ENCODE measurements around the gene TTC39A.

Gene TTC39A

GRCh38 chr1:51329443-51330325, 678 bp downstream of the TTC39A start:
- TF ChIP-seq, protein P1, sequence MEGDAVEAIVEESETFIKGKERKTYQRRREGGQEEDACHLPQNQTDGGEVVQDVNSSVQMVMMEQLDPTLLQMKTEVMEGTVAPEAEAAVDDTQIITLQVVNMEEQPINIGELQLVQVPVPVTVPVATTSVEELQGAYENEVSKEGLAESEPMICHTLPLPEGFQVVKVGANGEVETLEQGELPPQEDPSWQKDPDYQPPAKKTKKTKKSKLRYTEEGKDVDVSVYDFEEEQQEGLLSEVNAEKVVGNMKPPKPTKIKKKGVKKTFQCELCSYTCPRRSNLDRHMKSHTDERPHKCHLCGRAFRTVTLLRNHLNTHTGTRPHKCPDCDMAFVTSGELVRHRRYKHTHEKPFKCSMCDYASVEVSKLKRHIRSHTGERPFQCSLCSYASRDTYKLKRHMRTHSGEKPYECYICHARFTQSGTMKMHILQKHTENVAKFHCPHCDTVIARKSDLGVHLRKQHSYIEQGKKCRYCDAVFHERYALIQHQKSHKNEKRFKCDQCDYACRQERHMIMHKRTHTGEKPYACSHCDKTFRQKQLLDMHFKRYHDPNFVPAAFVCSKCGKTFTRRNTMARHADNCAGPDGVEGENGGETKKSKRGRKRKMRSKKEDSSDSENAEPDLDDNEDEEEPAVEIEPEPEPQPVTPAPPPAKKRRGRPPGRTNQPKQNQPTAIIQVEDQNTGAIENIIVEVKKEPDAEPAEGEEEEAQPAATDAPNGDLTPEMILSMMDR (IDR thresholded peaks at IDR 0.05; ENCODE audit: control extremely low read depth, extremely low read depth, low read depth, missing control alignments), result no peak
- ChIA-PET CTCF (interaction anchor here (0.6 to 3.7 kb wide), 4 partner anchors 9 to 33 kb away, joined by 3 to 20 read pairs (median 4); no protein-coding TSS in a partner anchor), POLR2A (no interaction called here)
- DNase-seq (ENCODE audit: extremely low spot score), result no peak

DNA sequence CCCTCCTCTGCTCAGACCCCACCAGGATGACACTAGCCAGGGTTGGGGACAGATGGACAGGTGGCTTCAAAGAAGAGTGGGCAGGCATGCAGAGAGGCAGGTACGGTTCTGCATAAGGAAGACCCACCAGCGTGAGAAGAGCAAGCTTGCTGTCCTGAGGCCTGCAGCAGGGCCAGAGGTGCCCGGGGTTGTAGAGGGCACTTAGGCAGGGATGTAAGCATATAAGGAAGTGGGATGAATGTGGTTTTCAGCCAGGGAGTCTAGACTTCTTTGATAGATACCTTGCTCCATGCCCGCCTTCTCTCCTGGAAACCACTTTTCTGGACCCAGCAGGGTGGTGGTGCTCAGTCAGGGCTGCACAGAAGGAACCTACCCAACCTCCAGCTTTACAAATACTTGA, 1.4 kb downstream of the TTC39A start:
- DNase-seq (ENCODE audit: extremely low spot score), result no peak
- TF ChIP-seq, protein P1 (IDR thresholded peaks at IDR 0.05; ENCODE audit: control extremely low read depth, extremely low read depth, low read depth, missing control alignments), result no peak
- POLR2A ChIA-PET, result no interaction called here
- CTCF ChIA-PET, result interaction anchor here (1.1 to 3.7 kb wide), 2 partner anchors 12 kb away, joined by 3 to 20 read pairs; no protein-coding TSS in a partner anchor

DNA sequence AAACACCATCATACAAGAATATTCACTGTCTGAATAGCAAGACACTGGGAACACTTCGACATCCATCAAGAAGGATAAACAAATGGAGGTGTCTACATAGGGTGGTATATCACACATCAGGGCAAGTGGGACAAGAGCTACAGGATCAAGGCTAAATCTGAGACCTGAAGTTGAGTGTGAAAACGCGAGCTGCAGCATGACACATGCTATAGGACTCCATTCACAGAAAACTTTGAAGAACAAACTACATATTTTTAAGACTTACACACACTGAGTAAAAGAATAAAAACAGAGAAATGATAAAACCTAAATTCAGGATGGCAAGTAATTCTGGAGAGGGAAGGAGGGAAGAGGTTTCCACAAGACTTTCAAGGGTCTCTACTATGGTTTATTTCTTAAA, 2.1 kb downstream of the TTC39A start:
- POLR2A ChIA-PET, result no interaction called here
- DNase-seq (ENCODE audit: extremely low spot score), result no peak
- TF ChIP-seq, protein P1 (IDR thresholded peaks at IDR 0.05; ENCODE audit: control extremely low read depth, extremely low read depth, low read depth, missing control alignments), result no peak
- CTCF ChIA-PET, result no interaction called here

DNA sequence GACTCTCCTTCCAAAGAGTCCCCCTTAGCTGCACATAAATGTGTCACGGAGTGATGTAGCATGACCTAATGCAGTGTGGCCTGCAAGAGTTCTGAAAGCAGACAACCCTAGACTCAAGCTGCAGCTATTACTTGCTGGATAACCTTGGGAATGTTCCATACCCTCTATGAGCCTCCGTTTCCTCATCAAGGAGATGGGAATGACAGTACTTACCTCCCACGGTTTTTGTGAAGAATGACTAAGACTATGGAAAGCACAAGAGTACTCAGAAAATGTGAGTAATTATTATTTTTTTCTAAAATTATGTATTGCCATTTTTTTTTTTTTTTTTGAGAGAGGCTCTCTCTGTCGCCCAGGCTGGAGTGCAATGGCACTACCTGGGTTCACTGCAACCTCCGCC, 3.0 kb downstream of the TTC39A start:
- no peak for DNase-seq (ENCODE audit: extremely low spot score)
- POLR2A ChIA-PET, result no interaction called here
- CTCF ChIA-PET, result no interaction called here
- TF ChIP-seq, protein P1 (IDR thresholded peaks at IDR 0.05; ENCODE audit: control extremely low read depth, extremely low read depth, low read depth, missing control alignments), result no peak

GRCh38 chr1:51326839-51327238, 3.5 kb downstream of the TTC39A start:
- DNase-seq (ENCODE audit: extremely low spot score), result no peak
- TF ChIP-seq, protein P1 (IDR thresholded peaks at IDR 0.05; ENCODE audit: control extremely low read depth, extremely low read depth, low read depth, missing control alignments), result no peak
- ChIA-PET POLR2A (no interaction called here), CTCF (no interaction called here)

- TF ChIP-seq, protein P1 (IDR thresholded peaks at IDR 0.05; ENCODE audit: control extremely low read depth, extremely low read depth, low read depth, missing control alignments), result no peak
- POLR2A ChIA-PET, result no interaction called here
- no peak for DNase-seq (ENCODE audit: extremely low spot score)
- CTCF ChIA-PET, result interaction anchor here (1.0 kb wide), 1 partner anchor 16 kb away, joined by 3 read pairs; no protein-coding TSS in a partner anchor
Observed at GRCh38 chr1:51325878-51326755, 4.2 kb downstream of the TTC39A start.

Data from GM10248 (cell line).